SK-N-SH (cell line): ENCODE measurements around the gene MAPK12. TPM values are rescaled to one million over a fixed set of nuclear protein-coding genes. Genes with fewer than 3 reads are reported as not detected.
A peak's percentile ranks its signal among the peaks of the same experiment; 100 is the strongest.

Experiments used
- CTCF ChIA-PET: fragments of 300-600, 350-600 bp; formaldehyde crosslinking; extraction: SDS; loops from one replicate; lab custom pipeline; 2021; lab: Yijun Ruan, JAX
- POLR2A ChIA-PET: fragments of 350-600 bp; sonication (Branson Sonifier 250); formaldehyde crosslinking; extraction: SDS; loops from one replicate; lab custom pipeline; 2020; ENCODE audit warnings: antibody characterized with exemption, inconsistent platforms; lab: Yijun Ruan, JAX
- DNase-seq: peaks from one replicate; pipeline ENCODE4 v3.0.0; 2012
- H2AFZ ChIP-seq: fragments of 200-600 bp; sonication (generic); 2 replicates; pipeline ENCODE4 v1.8.1; 2016; ENCODE audit warnings: antibody characterized with exemption, mild to moderate bottlenecking, low read depth
- H3F3A ChIP-seq: fragments of 200-600 bp; sonication (generic); replicated peaks from 2 replicates; pipeline ENCODE3; 2016; ENCODE audit warnings: antibody characterized with exemption, mild to moderate bottlenecking; ENCODE audit not compliant: insufficient read depth
- H3K27ac ChIP-seq, 2 experiments: fragments of 200-500 bp in 1 of 2; fragments of 200-600 bp in 1 of 2; sonication (Bioruptor generic) in 1 of 2; sonication (generic), shearing (Covaris generic) in 1 of 2; 2 replicates each; pipeline versions ENCODE4 v1.5.1 to v1.6.1; 2014 to 2016; ENCODE audit warnings: low read depth in 2 of 2, inconsistent platforms in 1 of 2, low read length in 1 of 2, mild to moderate bottlenecking in 1 of 2, mixed read lengths in 1 of 2
- H3K27me3 ChIP-seq: fragments of 200-600 bp; sonication (generic), shearing (Covaris generic); 2 replicates; pipeline ENCODE4 v1.6.1; 2016; ENCODE audit warnings: mixed run types; ENCODE audit not compliant: insufficient read depth
- H3K36me3 ChIP-seq, 2 experiments: fragments of 200-500 bp in 1 of 2; fragments of 200-600 bp in 1 of 2; sonication (Bioruptor generic) in 1 of 2; sonication (generic) in 1 of 2; replicated peaks in 1 of 2; 2 replicates each; pipeline versions ENCODE3 to v1.5.1; 2014 to 2016; ENCODE audit warnings: low read length in 1 of 2, mild to moderate bottlenecking in 1 of 2; ENCODE audit not compliant: insufficient read depth in 2 of 2, control insufficient read depth in 1 of 2
- H3K4me1 ChIP-seq, 2 experiments: fragments of 200-500 bp in 1 of 2; fragments of 200-600 bp in 1 of 2; sonication (Bioruptor generic) in 1 of 2; sonication (generic), shearing (Covaris generic) in 1 of 2; 2 replicates each; pipeline versions ENCODE4 v1.5.1 to v1.6.1; 2014 to 2016; ENCODE audit warnings: low read depth in 1 of 2, low read length in 1 of 2, mixed run types in 1 of 2; ENCODE audit not compliant: insufficient read depth in 2 of 2, control insufficient read depth in 1 of 2
- H3K4me2 ChIP-seq: fragments of 200-600 bp; sonication (generic), shearing (Covaris generic); 2 replicates; pipeline ENCODE4 v1.6.1; 2017; ENCODE audit warnings: mixed run types
- H3K4me3 ChIP-seq, 2 experiments: fragments of 200-500 bp in 1 of 2; fragments of 200-600 bp in 1 of 2; sonication (Bioruptor generic) in 1 of 2; sonication (generic), shearing (Covaris generic) in 1 of 2; 2 replicates each; pipeline versions ENCODE4 v1.5.1 to v1.8.1; 2014 to 2016; ENCODE audit warnings: low read depth in 2 of 2, inconsistent platforms in 1 of 2, low read length in 1 of 2, mild to moderate bottlenecking in 1 of 2, mixed read lengths in 1 of 2, moderate library complexity in 1 of 2
- H3K79me2 ChIP-seq: fragments of 200-600 bp; sonication (generic); 2 replicates; pipeline ENCODE4 v1.8.1; 2017; ENCODE audit warnings: mild to moderate bottlenecking; ENCODE audit not compliant: insufficient read depth
- H3K9ac ChIP-seq: fragments of 200-600 bp; sonication (generic); 2 replicates; pipeline ENCODE4 v1.6.1; 2017; ENCODE audit warnings: mixed run types
- H3K9me2 ChIP-seq: fragments of 200-600 bp; sonication (generic); 2 replicates; pipeline ENCODE4 v1.6.1; 2017; ENCODE audit warnings: mixed run types
- H3K9me3 ChIP-seq: fragments of 200-600 bp; sonication (generic); 2 replicates; pipeline ENCODE4 v1.6.1; 2017; ENCODE audit warnings: mixed run types, mild to moderate bottlenecking, moderate library complexity
- H4K20me1 ChIP-seq: fragments of 200-600 bp; sonication (generic); 2 replicates; pipeline ENCODE4 v1.6.1; 2017; ENCODE audit warnings: mild to moderate bottlenecking, mixed run types; ENCODE audit not compliant: insufficient read depth
- CTCF ChIP-seq: fragments of 200-600 bp; sonication (generic); IDR thresholded peaks from 2 replicates; pipeline ENCODE4 v1.6.1; 2017; ENCODE audit warnings: antibody characterized with exemption, mild to moderate bottlenecking, moderate library complexity
- ELF1 ChIP-seq: IDR thresholded peaks from 2 replicates; pipeline ENCODE4 v1.4.0; 2012
- EZH2phosphoT487 ChIP-seq: fragments of 200-600 bp; sonication (generic); IDR thresholded peaks from 2 replicates; pipeline ENCODE4 v1.6.1; 2017; ENCODE audit warnings: low read depth, mixed run types, mild to moderate bottlenecking, antibody characterized with exemption, moderate library complexity, borderline replicate concordance
- FOSL2 ChIP-seq: IDR thresholded peaks from 2 replicates; pipeline ENCODE4 v1.4.0; 2012; ENCODE audit warnings: low read depth, mild to moderate bottlenecking, moderate library complexity, borderline replicate concordance
- FOXJ3 ChIP-seq: sonication (generic); formaldehyde crosslinking; IDR thresholded peaks from 2 replicates; pipeline ENCODE4 v1.5.1; 2020; ENCODE audit warnings: mild to moderate bottlenecking, missing genetic modification reagents
- FOXM1 ChIP-seq: IDR thresholded peaks from 2 replicates; pipeline ENCODE4 v1.4.0; 2012; ENCODE audit warnings: low read depth, mild to moderate bottlenecking
- GABPA ChIP-seq: IDR thresholded peaks from 2 replicates; pipeline ENCODE4 v1.4.0; 2012; ENCODE audit warnings: low read depth, mild to moderate bottlenecking
- GATA2 ChIP-seq: sonication (generic); formaldehyde crosslinking; IDR thresholded peaks from 2 replicates; pipeline ENCODE4 v1.5.0; 2020; ENCODE audit warnings: mild to moderate bottlenecking, missing genetic modification reagents
- IRF3 ChIP-seq: fragments of 150-350 bp; IDR thresholded peaks from 2 replicates; pipeline ENCODE4 v1.6.1; 2016; ENCODE audit warnings: mild to moderate bottlenecking, low read depth, low read length
- JUND ChIP-seq: IDR thresholded peaks from 2 replicates; pipeline ENCODE4 v1.4.0; 2012
- MXI1 ChIP-seq: IDR thresholded peaks from 2 replicates; pipeline ENCODE4 v1.6.1; 2012; ENCODE audit warnings: mild to moderate bottlenecking, low read depth, low read length, improper control_type of control experiment
- NFIC ChIP-seq: IDR thresholded peaks from 2 replicates; pipeline ENCODE4 v1.4.0; 2012; ENCODE audit warnings: borderline replicate concordance
- PBX3 ChIP-seq: IDR thresholded peaks from 2 replicates; pipeline ENCODE4; 2012
- POLR2AphosphoS5 ChIP-seq: IDR thresholded peaks from 2 replicates; pipeline ENCODE4 v1.6.1; 2012; ENCODE audit warnings: low read depth, low read length
- RAD21 ChIP-seq: IDR thresholded peaks from 2 replicates; pipeline ENCODE4 v1.6.1; 2012; ENCODE audit warnings: mild to moderate bottlenecking, low read length
- RCOR1 ChIP-seq: fragments of 150-350 bp; IDR thresholded peaks from 2 replicates; pipeline ENCODE4 v1.6.1; 2017; ENCODE audit warnings: antibody characterized with exemption, low read length
- REST ChIP-seq: IDR thresholded peaks from 2 replicates; pipeline ENCODE4 v1.6.1; 2012; ENCODE audit warnings: mild to moderate bottlenecking, low read depth, low read length, moderate library complexity
- RFX5 ChIP-seq: IDR thresholded peaks from 2 replicates; pipeline ENCODE4 v1.6.1; 2012; ENCODE audit warnings: mild to moderate bottlenecking, improper control_type of control experiment, low read length
- SIN3A ChIP-seq: IDR thresholded peaks from 2 replicates; pipeline ENCODE4 v1.6.1; 2012; ENCODE audit warnings: low read depth, mild to moderate bottlenecking, low read length, moderate library complexity, borderline replicate concordance
- SMC3 ChIP-seq: IDR thresholded peaks from 2 replicates; pipeline ENCODE4 v1.6.1; 2012; ENCODE audit warnings: low read depth, low read length, improper control_type of control experiment
- TAF1 ChIP-seq: IDR thresholded peaks from 2 replicates; pipeline ENCODE4 v1.6.1; 2012; ENCODE audit warnings: low read depth, mild to moderate bottlenecking, low read length, moderate library complexity, borderline replicate concordance
- TCF12 ChIP-seq: IDR thresholded peaks from 2 replicates; pipeline ENCODE4 v1.4.0; 2012
- USF1 ChIP-seq: IDR thresholded peaks from 2 replicates; pipeline ENCODE4 v1.4.0; 2012; ENCODE audit warnings: low read depth, borderline replicate concordance
- WGBS: methylation state at CpG from one replicate; pipeline ENCODE4 v1.1.6; 2017; ENCODE audit warnings: low lambda C conversion rate; 5-methylcytosine and 5-hydroxymethylcytosine counted together
- polyA plus RNA-seq, 3 experiments: library from polyadenylated mRNA; depleted of rRNA; stranded (reverse); fragments of >200 nt; gene quantifications; 2 replicates each; pipeline ENCODE4 v1.2.3, GENCODE V29; 2012

Gene MAPK12
- polyA plus RNA-seq, 1 of the 3 experiments (the other 2 are of a cell fraction): 118 TPM

- TF ChIP-seq PBX3 (0 out of 2 replicates have a peak, but pooled peaks have one; percentile 8), SIN3A (no peak), NFIC (no peak), MXI1 (no peak), IRF3 (no peak), FOXM1 (no peak), SMC3 (no peak), GABPA (0 out of 2 replicates have a peak, but pooled peaks have one; percentile 47), FOSL2 (peak; percentile 85; the same call in 1 of the 2 replicates), RAD21 (no peak), POLR2AphosphoS5 (0 out of 2 replicates have a peak, but pooled peaks have one; percentile 39), ELF1 (no peak), EZH2phosphoT487 (no peak)
- TF ChIP-seq, all 33 proteins: peak for 12
These were observed 21.1 kb upstream of the MAPK12 start (continued) for GRCh38 chr22:50282361-50283155.

- POLR2A ChIA-PET: no interaction called here
- no peak overlapping the region for H3K4me3 ChIP-seq
- 73% methylated on average over 6 of the region's 25 CpGs for WGBS
- H3K27ac ChIP-seq: no peak overlapping the region
- H3K36me3 ChIP-seq: peaks cover 19 to 74% of the 10 kb centered on the region in 2 experiments
- TF ChIP-seq REST: no peak
- TF ChIP-seq CTCF: no peak
- no peak for TF ChIP-seq GATA2
- no peak for TF ChIP-seq POLR2AphosphoS5
- no peak for TF ChIP-seq SIN3A
- TF ChIP-seq FOXJ3: no peak
- no peak for TF ChIP-seq TAF1
- TF ChIP-seq TCF12: no peak
- no peak for TF ChIP-seq RCOR1
- TF ChIP-seq USF1: no peak
- TF ChIP-seq JUND: no peak
- TF ChIP-seq RFX5: no peak
- no peak for TF ChIP-seq EZH2phosphoT487
- H3K27me3 ChIP-seq: no peaks in the 10 kb centered on the region
- peaks cover 14% of the 10 kb centered on the region for H4K20me1 ChIP-seq
- H3K79me2 ChIP-seq: peaks cover 9% of the 10 kb centered on the region; the same call in 1 of the 2 replicates
- no peak for DNase-seq
- peaks cover 0 to 9% of the 10 kb centered on the region in 2 experiments; a peak in 1 of 4 replicates for H3K4me1 ChIP-seq
- H3F3A ChIP-seq: peaks cover 1% of the 10 kb centered on the region
- H3K9ac ChIP-seq: no peak overlapping the region
- peak overlapping the region; percentile 55; the same call in 1 of the 2 replicates for H3K4me2 ChIP-seq
- H3K9me3 ChIP-seq: no peaks in the 10 kb centered on the region
- H2AFZ ChIP-seq: no peak overlapping the region
- no peaks in the 10 kb centered on the region for H3K9me2 ChIP-seq
- CTCF ChIA-PET: interaction anchor here (1.2 to 1.8 kb wide), 2 partner anchors 9 to 44 kb away, joined by 4 read pairs; no protein-coding TSS in a partner anchor
These were observed 20.5 kb upstream of the MAPK12 start for GRCh38 chr22:50281957-50282356.
